Stomach (tissue), 4 donors: Measurements from ENCODE around the gene TIMM44.

ENCODE experiments used
- EP300 ChIP-seq: sonication (generic); formaldehyde crosslinking; IDR thresholded peaks from one replicate; pipeline ENCODE4 v1.6.1; 2017; ENCODE audit warnings: antibody characterized with exemption
- POLR2A ChIP-seq, 4 donors: fragments of 450-650 bp; IDR thresholded peaks; one replicate each; pipeline ENCODE4 v1.6.1; 2016; ENCODE audit warnings: antibody characterized with exemption in 4 of 4, control low read depth in 2 of 4, mild to moderate bottlenecking in 1 of 4, moderate library complexity in 1 of 4
- POLR2AphosphoS5 ChIP-seq, 3 donors: sonication (generic); formaldehyde crosslinking; IDR thresholded peaks; one replicate each; pipeline ENCODE4 v1.6.1; 2016; ENCODE audit warnings: antibody characterized with exemption in 3 of 3
- TF ChIP-seq, protein P1 (sequence below), 7 experiments: fragments of 450-650 bp in 4 of 7; fragments of 200-600 bp in 3 of 7; sonication (generic) in 3 of 7; IDR thresholded peaks; one replicate each; pipeline ENCODE4 v1.5.1; 2016 to 2019; ENCODE audit warnings: antibody characterized with exemption in 7 of 7, control low read depth in 2 of 7, mild to moderate bottlenecking in 1 of 7

DNA sequence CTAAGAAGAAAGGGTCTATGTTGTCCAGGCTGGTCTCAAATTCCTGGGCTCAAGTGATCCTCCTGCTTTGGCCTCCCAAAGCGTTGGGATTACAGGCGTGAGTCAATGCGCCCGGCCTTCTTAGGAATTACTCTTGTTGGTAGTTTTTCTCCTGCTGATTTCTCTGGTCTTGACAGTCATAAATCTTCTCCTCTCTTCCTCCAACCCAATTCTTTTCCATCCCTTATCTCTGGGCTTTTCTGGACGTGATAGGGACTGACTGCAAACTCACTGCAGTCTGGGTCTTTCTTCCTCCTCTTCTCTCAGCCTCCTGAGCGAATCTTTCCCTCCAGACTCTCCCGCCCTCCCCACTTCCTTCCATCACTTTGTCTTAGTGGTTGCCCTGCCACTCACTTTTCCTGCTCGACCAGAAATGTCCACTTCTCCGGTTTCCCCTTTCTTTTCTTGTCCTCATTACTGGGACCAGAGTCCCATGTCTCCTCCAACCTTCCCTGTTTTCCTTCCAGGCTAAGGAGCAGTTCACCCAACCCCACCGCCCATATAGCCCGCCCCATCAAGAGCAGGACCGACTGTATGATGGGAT lies 21.9 kb upstream of the TIMM44 start:
- TF ChIP-seq, protein P1, sequence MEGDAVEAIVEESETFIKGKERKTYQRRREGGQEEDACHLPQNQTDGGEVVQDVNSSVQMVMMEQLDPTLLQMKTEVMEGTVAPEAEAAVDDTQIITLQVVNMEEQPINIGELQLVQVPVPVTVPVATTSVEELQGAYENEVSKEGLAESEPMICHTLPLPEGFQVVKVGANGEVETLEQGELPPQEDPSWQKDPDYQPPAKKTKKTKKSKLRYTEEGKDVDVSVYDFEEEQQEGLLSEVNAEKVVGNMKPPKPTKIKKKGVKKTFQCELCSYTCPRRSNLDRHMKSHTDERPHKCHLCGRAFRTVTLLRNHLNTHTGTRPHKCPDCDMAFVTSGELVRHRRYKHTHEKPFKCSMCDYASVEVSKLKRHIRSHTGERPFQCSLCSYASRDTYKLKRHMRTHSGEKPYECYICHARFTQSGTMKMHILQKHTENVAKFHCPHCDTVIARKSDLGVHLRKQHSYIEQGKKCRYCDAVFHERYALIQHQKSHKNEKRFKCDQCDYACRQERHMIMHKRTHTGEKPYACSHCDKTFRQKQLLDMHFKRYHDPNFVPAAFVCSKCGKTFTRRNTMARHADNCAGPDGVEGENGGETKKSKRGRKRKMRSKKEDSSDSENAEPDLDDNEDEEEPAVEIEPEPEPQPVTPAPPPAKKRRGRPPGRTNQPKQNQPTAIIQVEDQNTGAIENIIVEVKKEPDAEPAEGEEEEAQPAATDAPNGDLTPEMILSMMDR (IDR thresholded peaks at IDR 0.05) = no peak
- no peak for TF ChIP-seq POLR2A (IDR thresholded peaks at IDR 0.05)
- TF ChIP-seq EP300 = no peak
- TF ChIP-seq POLR2AphosphoS5 (IDR thresholded peaks at IDR 0.05) = no peak
